GM21390 (cell line): ENCODE measurements around the gene DLL3.

Experiments
- ATAC-seq: cut with Tn5 transposase; IDR thresholded peaks from one replicate; pipeline ENCODE4 v1.9.1; 2021; ENCODE audit not compliant: unreplicated experiment

Gene DLL3

DNA sequence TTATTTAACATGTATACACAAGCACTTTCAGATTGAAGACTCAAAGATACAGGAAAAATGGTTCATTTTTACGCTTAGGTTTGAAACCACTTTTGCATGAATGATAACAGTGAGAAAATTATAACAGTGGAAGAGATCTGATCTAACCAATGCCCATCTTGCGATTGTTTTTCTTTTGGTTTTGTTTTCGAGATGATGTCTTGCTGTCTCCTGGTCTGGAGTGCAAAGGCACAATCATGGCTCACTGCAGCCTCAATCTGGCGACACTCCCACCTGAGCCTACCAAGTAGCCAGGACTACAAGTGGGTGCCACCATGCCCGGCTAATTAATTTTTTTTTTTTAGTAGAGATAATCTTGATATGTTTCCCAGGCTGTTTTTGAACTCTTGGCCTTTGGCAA, 51.5 kb downstream of the DLL3 start:
- no peak for ATAC-seq

DNA sequence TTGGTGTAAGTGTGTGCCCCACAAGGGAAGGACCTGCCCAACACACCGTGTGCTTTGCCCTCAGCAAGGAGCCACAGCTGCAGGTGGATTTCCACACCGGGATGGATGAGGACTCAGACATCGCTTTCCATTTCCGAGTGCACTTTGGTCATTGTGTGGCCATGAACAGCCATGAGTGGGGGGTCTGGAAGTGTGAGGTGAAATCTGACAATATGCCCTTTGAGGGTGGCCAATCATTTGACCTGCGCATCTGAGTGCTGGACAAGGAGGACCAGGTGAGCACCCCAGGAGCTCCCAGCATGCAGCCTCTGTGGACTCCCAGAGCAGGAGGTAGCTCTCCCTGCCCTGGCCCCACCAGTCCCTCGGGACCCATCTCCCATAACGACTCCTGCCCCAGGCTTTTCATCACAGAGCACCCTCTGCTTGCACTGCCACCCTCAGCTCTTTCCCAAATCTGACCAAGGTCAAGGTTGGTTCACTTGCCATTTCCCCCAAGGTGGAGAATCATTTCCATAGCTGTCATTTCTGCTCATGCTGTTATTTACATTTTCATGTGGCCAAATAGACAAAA, 54.4 kb downstream of the DLL3 start:
- ATAC-seq, result no peak

DNA sequence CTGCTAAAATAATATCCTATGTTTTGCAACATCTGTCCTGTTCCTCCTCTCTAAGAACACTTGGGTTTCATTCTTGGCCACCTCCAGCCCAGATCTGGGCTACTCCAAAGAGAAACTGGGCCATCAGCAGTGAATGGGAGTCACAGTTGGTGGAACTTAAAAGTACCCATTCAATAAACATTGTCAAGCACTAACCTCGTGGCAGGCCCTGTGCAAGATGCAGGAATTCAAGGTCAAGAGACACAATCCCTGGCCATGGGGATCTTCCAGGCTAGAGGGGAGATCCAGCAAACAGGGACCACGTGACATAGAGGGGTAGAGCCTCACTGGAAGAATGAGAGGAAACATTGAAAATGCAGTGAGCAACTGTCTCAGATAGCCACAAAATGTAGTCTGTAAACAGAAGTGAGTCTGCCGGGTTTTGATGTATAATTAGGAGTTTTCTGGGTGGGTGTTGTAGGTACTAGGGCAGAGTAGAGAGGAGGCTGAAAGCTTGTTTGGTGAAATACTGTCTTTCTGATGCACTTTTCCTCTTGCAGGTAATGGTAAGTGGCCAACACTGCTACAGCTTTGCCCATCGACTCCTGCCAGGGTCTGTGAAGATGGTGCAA, 56.1 kb downstream of the DLL3 start:
- no peak for ATAC-seq

DNA sequence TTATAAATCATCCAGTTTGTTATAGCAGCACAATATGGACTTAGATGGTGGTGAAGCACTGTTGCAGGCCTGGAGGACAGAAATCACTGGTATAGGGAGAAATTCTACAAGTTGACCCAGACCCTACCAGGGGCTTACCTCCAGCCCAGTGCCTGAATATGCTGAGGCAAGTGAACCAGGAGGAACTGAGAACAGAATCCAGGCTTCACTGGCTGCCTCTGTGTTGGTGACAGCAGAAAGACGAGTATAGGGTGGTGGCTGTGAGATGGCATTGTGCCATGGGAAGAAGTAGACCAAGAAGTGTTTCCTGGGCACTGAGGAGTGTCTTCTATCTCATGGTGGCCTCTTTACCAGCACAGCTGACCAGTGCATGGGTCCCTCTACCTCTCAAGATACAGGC, 57.1 kb downstream of the DLL3 start:
- ATAC-seq, result no peak
